Left ventricle myocardium inferior (tissue), 1 donor: ENCODE results near the gene EDDM13. TPM values are rescaled to one million over a fixed set of nuclear protein-coding genes. Genes with fewer than 3 reads are reported as not detected.

ENCODE experiments used
- DNase-seq: peaks from one replicate; pipeline ENCODE4 v3.0.0-alpha.2; 2020
- H3K27ac ChIP-seq: fragments of 200-600 bp; replicated peaks from 2 replicates; pipeline ENCODE4 v1.8.0; 2021
- H3K27me3 ChIP-seq: fragments of 200-600 bp; 2 replicates; pipeline ENCODE4 v1.8.0; 2021; ENCODE audit warnings: low read depth
- H3K36me3 ChIP-seq: fragments of 200-600 bp; 2 replicates; pipeline ENCODE4 v1.8.0; 2021
- H3K4me1 ChIP-seq: fragments of 200-600 bp; 2 replicates; pipeline ENCODE4 v1.8.0; 2021
- H3K4me3 ChIP-seq: fragments of 200-600 bp; 2 replicates; pipeline ENCODE4 v1.8.0; 2021; ENCODE audit warnings: mild to moderate bottlenecking, moderate library complexity
- H3K9me3 ChIP-seq: fragments of 200-600 bp; replicated peaks from 2 replicates; pipeline ENCODE4 v1.8.0; 2021
- intact Hi-C: fragments of 100-400 bp; cut with micrococcal nuclease; formaldehyde crosslinking; loops from one replicate; pipeline ENCODE4 v1.11.0; 2022
- total RNA-seq: library from RNA; stranded (reverse); fragmentation: NEBNext Ultra II Directional; extraction: Animal tissue kit (Norgen Biotek cat#: 25700); gene quantifications from one replicate; pipeline ENCODE4 v1.2.1, GENCODE V29; 2021
- TF ChIP-seq, protein P1 (sequence below): fragments of 200-600 bp; IDR thresholded peaks from 2 replicates; pipeline ENCODE4 v1.8.0; 2021; ENCODE audit warnings: antibody characterized with exemption, mild to moderate bottlenecking, borderline replicate concordance
- donor health status: DM: no; HTN: yes; CAD: no; lungs with severe emphysema.

Gene EDDM13
- total RNA-seq, 1 donor from 2014 or later: 0.55 TPM

DNA sequence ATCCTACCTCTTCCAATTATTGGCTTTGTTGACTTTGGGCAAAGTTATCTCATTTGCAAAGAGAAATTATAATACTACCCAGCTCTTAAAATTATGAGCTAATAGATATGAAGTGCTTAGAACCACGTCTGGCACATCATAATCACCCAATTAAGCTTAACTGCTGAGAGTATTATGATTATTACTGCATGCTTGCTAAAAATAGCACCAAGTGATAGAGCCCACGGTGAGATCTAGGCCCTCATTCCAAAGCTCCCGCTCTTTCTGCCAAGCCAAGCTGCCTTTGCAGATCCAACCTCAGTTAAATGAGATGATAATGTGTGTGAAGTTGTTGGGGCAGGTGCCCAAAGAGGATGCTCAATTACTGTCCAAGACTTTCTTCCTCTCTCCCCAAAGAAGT is 6.5 kb upstream of the EDDM13 start:
- Histone ChIP-seq H3K9me3 (no peaks in the 10 kb centered on the region), H3K4me3 (no peak overlapping the region), H3K36me3 (no peaks in the 10 kb centered on the region), H3K27ac (no peak overlapping the region), H3K4me1 (peaks cover 14% of the 10 kb centered on the region), H3K27me3 (no peaks in the 10 kb centered on the region)
- no peak for DNase-seq
- intact Hi-C loops: no loop called here
- TF ChIP-seq, protein P1, sequence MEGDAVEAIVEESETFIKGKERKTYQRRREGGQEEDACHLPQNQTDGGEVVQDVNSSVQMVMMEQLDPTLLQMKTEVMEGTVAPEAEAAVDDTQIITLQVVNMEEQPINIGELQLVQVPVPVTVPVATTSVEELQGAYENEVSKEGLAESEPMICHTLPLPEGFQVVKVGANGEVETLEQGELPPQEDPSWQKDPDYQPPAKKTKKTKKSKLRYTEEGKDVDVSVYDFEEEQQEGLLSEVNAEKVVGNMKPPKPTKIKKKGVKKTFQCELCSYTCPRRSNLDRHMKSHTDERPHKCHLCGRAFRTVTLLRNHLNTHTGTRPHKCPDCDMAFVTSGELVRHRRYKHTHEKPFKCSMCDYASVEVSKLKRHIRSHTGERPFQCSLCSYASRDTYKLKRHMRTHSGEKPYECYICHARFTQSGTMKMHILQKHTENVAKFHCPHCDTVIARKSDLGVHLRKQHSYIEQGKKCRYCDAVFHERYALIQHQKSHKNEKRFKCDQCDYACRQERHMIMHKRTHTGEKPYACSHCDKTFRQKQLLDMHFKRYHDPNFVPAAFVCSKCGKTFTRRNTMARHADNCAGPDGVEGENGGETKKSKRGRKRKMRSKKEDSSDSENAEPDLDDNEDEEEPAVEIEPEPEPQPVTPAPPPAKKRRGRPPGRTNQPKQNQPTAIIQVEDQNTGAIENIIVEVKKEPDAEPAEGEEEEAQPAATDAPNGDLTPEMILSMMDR: no peak

DNA sequence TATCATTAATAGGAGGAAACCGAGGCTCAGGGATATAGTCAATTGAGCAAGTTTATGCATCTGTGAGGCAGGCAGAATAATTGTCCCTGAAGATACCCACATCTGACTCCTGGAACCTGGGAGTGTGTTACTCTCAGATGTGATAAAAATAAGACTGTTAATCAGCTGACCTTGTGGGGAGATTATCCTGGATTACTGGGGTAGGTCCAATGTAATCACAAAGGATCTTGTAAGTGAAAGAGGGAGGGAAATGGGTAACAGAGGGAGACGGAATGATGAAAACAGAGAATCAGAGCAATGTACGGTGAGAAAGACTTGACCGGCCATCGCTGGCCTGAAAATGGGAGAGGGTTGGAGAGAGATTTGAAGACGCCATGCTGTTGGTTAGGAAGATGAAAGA is 3.2 kb upstream of the EDDM13 start:
- Histone ChIP-seq H3K9me3 (no peaks in the 10 kb centered on the region), H3K36me3 (peaks cover 4% of the 10 kb centered on the region), H3K27ac (no peak overlapping the region), H3K4me1 (peaks cover 13% of the 10 kb centered on the region), H3K4me3 (no peak overlapping the region), H3K27me3 (no peaks in the 10 kb centered on the region)
- intact Hi-C loops: no loop called here
- DNase-seq: no peak
- TF ChIP-seq, protein P1: no peak

DNA sequence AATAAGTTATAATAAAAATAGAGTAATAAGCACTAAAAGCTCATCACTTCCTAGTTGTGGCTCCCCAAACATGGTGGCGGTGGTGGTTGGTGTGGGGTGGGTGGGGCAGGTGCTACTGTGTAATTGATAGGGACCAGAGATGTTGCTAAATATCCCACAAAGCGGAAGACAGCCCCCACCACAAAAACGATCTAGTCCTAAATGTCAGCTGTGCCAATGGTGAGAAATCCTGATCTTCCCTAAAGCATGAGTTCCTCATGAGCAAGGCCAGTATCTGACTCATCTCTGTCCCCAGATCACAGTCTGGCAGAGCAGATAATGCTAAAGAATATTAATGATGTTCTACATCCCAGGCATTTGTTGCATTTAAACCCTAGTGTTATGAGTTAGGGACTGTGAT is 1.9 kb upstream of the EDDM13 start:
- TF ChIP-seq, protein P1: no peak

DNA sequence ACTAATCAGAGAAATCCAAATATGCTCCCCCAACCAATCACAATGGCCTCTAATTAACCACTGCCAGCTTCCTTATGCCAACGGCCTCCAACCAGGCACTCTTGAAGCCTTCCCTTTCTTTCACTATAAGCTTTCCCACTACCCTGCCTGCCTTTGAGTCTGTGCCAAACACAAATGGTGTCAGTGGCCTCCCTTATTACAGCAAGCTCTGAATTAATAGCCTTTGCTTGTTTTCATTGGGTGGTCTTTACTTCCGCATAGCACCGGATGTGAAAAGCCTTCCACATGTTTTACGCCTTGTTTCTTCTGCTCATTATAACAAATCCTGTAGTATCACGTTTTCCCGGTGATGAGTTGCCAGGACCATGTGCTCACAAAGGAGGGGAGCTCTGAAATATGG is 1.4 kb upstream of the EDDM13 start:
- intact Hi-C loops: no loop called here
- TF ChIP-seq, protein P1: no peak
- H3K4me3 ChIP-seq: no peak overlapping the region
- H3K27me3 ChIP-seq: no peaks in the 10 kb centered on the region
- H3K27ac ChIP-seq: no peak overlapping the region
- peaks cover 4% of the 10 kb centered on the region for H3K36me3 ChIP-seq
- peaks cover under 1% of the 10 kb centered on the region for H3K4me1 ChIP-seq
- H3K9me3 ChIP-seq: no peaks in the 10 kb centered on the region
- DNase-seq: no peak

More for the DNA sequence above, 1.9 kb upstream of the EDDM13 start:
- H3K9me3 ChIP-seq: no peaks in the 10 kb centered on the region
- peaks cover 4% of the 10 kb centered on the region for H3K36me3 ChIP-seq
- H3K4me1 ChIP-seq: peaks cover 6% of the 10 kb centered on the region
- no peak overlapping the region for H3K4me3 ChIP-seq
- no peak overlapping the region for H3K27ac ChIP-seq
- intact Hi-C loops: no loop called here
- DNase-seq: no peak
- H3K27me3 ChIP-seq: no peaks in the 10 kb centered on the region

DNA sequence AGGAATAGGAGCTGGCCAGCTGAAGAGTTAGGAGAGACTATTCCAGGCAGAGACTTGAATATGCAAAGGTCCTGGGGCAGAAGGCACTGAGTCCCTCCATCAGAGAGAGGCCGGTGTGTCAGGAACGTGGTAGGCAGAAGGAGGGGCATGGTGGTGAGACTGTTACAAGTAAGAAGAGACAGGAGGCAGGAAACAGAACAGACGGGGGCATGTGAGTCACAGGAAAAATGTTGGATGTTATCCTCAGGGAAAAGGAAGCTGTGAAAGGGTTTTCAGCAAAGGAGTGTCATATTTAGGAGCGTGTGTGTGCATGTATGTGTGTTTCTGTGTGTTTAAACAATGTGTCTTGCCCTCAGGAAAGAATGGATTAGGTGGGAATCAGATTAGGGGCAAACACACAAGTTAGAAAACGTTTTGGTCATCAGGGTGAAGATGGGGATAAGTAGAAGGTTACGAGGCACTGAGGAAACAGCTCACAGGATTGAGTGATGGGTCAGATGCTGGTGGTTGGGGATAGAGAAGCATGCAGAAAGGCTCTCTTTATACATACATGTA is 1.1 kb downstream of the EDDM13 start:
- TF ChIP-seq, protein P1: no peak
- Histone ChIP-seq H3K27ac (no peak overlapping the region), H3K4me1 (no peaks in the 10 kb centered on the region), H3K4me3 (no peak overlapping the region), H3K9me3 (no peaks in the 10 kb centered on the region), H3K36me3 (peaks cover 4% of the 10 kb centered on the region), H3K27me3 (no peaks in the 10 kb centered on the region)
- intact Hi-C loops: no loop called here
- DNase-seq: no peak
